HepG2 (cell line): ENCODE data around the gene TPD52L2. TPM values are rescaled to one million over a fixed set of nuclear protein-coding genes. Genes with fewer than 3 reads are reported as not detected.

Source experiments
- FOSL1 ChIP-seq: sonication (generic); formaldehyde crosslinking; IDR thresholded peaks from 2 replicates; pipeline ENCODE4 v1.9.0; 2021; ENCODE audit warnings: missing genetic modification reagents, borderline replicate concordance
- FOXM1 ChIP-seq: sonication (generic); formaldehyde crosslinking; IDR thresholded peaks from 2 replicates; pipeline ENCODE4 v1.5.0; 2020; ENCODE audit warnings: missing genetic modification reagents
- IKZF4 ChIP-seq: sonication (generic); formaldehyde crosslinking; IDR thresholded peaks from 2 replicates; pipeline ENCODE4 v1.5.1; 2020; ENCODE audit warnings: borderline replicate concordance, mild to moderate bottlenecking, low read depth, missing genetic modification reagents; ENCODE audit errors: not compliant biosample characterization
- KLF16 ChIP-seq, 2 experiments: sonication (generic) in 1 of 2; formaldehyde crosslinking in 1 of 2; IDR thresholded peaks; 2 replicates each; pipeline versions ENCODE4 v1.6.1 to v1.8.0; 2016 to 2023; ENCODE audit warnings: missing genetic modification reagents in 2 of 2, missing compliant biosample characterization in 1 of 2
- MBD4 ChIP-seq: IDR thresholded peaks from 2 replicates; pipeline ENCODE4 v1.6.1; 2012; ENCODE audit warnings: low read length, inconsistent platforms, borderline replicate concordance
- MEIS2 ChIP-seq: sonication (generic); formaldehyde crosslinking; IDR thresholded peaks from 2 replicates; pipeline ENCODE4 v1.9.0; 2021; ENCODE audit warnings: mild to moderate bottlenecking, missing genetic modification reagents
- MTF2 ChIP-seq: sonication (generic); formaldehyde crosslinking; IDR thresholded peaks from 2 replicates; pipeline ENCODE4 v1.5.0; 2020; ENCODE audit warnings: missing genetic modification reagents, borderline replicate concordance
- SIX1 ChIP-seq: sonication (generic); formaldehyde crosslinking; IDR thresholded peaks from 2 replicates; pipeline ENCODE4 v1.4.0; 2020; ENCODE audit warnings: missing genetic modification reagents, borderline replicate concordance
- TMF1 ChIP-seq: sonication (generic); formaldehyde crosslinking; IDR thresholded peaks from 2 replicates; pipeline ENCODE4 v1.8.1; 2022; ENCODE audit warnings: low read depth, missing genetic modification reagents
- polyA plus RNA-seq, 8 experiments: library from polyadenylated mRNA; depleted of rRNA in 3 of 8; stranded (reverse) in 7 of 8; unstranded in 1 of 8; fragments of >200 nt; fragmentation: Illumina TruSeq in 4 of 8; extraction: Trizol in 4 of 8; gene quantifications; 2 replicates each; pipeline versions ENCODE4 v1.2.1 to v1.2.3, GENCODE V29; 2011 to 2016; ENCODE audit warnings: low read depth in 4 of 8, missing spikeins in 1 of 8, mixed read lengths in 1 of 8; ENCODE audit not compliant: insufficient read depth in 1 of 8
- total RNA-seq, 5 experiments: library from RNA; depleted of rRNA; stranded (reverse); fragments of >200 nt; fragmentation: Illumina TruSeq; extraction: Trizol; gene quantifications; 2 replicates each; pipeline ENCODE4 v1.2.3, GENCODE V29; 2016; ENCODE audit warnings: low read depth in 1 of 5
- TF ChIP-seq, protein P1 (sequence below), 2 experiments: fragments of 450-650 bp in 1 of 2; sonication (generic) in 1 of 2; formaldehyde crosslinking in 1 of 2; IDR thresholded peaks; 2 replicates each; pipeline versions ENCODE4 v1.6.1 to v1.8.0; 2016 to 2022; ENCODE audit warnings: antibody characterized with exemption in 1 of 2, mild to moderate bottlenecking in 1 of 2, missing genetic modification reagents in 1 of 2
- TF ChIP-seq, protein P2 (sequence below): sonication (generic); formaldehyde crosslinking; IDR thresholded peaks from 2 replicates; pipeline ENCODE4 v1.4.0; 2020; ENCODE audit warnings: mild to moderate bottlenecking, missing genetic modification reagents

TPD52L2 gene
- total and polyA plus RNA-seq, 2 of the 13 experiments (the other 11 are each of a cell fraction or from before 2014, with no cell fraction given): 156 to 184 TPM

DNA sequence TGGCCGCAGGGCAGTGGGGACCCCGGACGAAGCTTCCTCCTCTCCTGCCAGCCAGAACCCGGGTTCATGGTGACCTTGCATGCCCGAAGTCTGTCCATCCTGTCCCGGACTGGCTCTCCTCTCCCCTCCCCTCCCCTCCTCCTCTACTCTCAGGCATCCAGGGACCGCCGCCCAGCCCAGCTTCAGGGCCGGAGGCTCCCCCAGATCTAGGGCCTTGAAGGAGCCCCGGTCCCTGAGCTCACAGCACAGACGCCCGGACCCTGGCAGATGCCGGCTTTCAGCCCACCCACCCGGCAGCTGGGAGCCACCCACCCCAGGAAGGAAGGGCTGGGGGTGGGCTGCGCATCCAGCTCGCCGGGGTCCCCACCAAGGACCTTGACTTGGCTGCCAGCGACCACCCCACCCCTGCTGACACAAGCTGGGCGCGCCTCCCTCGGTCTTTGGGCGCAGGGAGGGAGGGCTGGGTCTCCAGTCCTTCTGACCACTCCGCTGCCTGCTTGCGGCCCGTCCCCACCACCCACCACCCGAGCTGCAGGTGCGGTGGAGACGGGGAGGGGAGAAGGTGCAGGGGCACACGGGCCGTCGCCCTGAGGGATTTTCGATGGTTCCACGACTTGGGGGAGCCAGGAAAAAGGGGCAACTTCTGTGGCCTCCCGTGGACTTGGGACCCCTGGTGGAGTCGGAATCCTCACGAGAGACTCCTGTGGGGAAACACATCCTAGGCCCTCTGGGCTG, 9.5 kb upstream of the TPD52L2 start (continued):
- TF ChIP-seq, protein P1, sequence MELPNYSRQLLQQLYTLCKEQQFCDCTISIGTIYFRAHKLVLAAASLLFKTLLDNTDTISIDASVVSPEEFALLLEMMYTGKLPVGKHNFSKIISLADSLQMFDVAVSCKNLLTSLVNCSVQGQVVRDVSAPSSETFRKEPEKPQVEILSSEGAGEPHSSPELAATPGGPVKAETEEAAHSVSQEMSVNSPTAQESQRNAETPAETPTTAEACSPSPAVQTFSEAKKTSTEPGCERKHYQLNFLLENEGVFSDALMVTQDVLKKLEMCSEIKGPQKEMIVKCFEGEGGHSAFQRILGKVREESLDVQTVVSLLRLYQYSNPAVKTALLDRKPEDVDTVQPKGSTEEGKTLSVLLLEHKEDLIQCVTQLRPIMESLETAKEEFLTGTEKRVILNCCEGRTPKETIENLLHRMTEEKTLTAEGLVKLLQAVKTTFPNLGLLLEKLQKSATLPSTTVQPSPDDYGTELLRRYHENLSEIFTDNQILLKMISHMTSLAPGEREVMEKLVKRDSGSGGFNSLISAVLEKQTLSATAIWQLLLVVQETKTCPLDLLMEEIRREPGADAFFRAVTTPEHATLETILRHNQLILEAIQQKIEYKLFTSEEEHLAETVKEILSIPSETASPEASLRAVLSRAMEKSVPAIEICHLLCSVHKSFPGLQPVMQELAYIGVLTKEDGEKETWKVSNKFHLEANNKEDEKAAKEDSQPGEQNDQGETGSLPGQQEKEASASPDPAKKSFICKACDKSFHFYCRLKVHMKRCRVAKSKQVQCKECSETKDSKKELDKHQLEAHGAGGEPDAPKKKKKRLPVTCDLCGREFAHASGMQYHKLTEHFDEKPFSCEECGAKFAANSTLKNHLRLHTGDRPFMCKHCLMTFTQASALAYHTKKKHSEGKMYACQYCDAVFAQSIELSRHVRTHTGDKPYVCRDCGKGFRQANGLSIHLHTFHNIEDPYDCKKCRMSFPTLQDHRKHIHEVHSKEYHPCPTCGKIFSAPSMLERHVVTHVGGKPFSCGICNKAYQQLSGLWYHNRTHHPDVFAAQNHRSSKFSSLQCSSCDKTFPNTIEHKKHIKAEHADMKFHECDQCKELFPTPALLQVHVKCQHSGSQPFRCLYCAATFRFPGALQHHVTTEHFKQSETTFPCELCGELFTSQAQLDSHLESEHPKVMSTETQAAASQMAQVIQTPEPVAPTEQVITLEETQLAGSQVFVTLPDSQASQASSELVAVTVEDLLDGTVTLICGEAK (IDR thresholded peaks at IDR 0.05): no peak
- TF ChIP-seq, protein P1 (CRISPR knock-in tag; IDR thresholded peaks at IDR 0.05): peak; percentile 42; the same call in 1 of the 2 replicates
- TF ChIP-seq MTF2 (CRISPR knock-in tag): peak; percentile 78; the same call in 1 of the 2 replicates
- no peak for TF ChIP-seq FOXM1 (CRISPR knock-in tag)
- no peak for TF ChIP-seq FOSL1 (CRISPR knock-in tag)
- 0 out of 4 replicates have a peak, but pooled peaks of 1 of the 2 experiments have one; percentile 6 for TF ChIP-seq KLF16 (CRISPR knock-in tag; IDR thresholded peaks at IDR 0.05)
- TF ChIP-seq MEIS2: no peak
- TF ChIP-seq, protein P2, sequence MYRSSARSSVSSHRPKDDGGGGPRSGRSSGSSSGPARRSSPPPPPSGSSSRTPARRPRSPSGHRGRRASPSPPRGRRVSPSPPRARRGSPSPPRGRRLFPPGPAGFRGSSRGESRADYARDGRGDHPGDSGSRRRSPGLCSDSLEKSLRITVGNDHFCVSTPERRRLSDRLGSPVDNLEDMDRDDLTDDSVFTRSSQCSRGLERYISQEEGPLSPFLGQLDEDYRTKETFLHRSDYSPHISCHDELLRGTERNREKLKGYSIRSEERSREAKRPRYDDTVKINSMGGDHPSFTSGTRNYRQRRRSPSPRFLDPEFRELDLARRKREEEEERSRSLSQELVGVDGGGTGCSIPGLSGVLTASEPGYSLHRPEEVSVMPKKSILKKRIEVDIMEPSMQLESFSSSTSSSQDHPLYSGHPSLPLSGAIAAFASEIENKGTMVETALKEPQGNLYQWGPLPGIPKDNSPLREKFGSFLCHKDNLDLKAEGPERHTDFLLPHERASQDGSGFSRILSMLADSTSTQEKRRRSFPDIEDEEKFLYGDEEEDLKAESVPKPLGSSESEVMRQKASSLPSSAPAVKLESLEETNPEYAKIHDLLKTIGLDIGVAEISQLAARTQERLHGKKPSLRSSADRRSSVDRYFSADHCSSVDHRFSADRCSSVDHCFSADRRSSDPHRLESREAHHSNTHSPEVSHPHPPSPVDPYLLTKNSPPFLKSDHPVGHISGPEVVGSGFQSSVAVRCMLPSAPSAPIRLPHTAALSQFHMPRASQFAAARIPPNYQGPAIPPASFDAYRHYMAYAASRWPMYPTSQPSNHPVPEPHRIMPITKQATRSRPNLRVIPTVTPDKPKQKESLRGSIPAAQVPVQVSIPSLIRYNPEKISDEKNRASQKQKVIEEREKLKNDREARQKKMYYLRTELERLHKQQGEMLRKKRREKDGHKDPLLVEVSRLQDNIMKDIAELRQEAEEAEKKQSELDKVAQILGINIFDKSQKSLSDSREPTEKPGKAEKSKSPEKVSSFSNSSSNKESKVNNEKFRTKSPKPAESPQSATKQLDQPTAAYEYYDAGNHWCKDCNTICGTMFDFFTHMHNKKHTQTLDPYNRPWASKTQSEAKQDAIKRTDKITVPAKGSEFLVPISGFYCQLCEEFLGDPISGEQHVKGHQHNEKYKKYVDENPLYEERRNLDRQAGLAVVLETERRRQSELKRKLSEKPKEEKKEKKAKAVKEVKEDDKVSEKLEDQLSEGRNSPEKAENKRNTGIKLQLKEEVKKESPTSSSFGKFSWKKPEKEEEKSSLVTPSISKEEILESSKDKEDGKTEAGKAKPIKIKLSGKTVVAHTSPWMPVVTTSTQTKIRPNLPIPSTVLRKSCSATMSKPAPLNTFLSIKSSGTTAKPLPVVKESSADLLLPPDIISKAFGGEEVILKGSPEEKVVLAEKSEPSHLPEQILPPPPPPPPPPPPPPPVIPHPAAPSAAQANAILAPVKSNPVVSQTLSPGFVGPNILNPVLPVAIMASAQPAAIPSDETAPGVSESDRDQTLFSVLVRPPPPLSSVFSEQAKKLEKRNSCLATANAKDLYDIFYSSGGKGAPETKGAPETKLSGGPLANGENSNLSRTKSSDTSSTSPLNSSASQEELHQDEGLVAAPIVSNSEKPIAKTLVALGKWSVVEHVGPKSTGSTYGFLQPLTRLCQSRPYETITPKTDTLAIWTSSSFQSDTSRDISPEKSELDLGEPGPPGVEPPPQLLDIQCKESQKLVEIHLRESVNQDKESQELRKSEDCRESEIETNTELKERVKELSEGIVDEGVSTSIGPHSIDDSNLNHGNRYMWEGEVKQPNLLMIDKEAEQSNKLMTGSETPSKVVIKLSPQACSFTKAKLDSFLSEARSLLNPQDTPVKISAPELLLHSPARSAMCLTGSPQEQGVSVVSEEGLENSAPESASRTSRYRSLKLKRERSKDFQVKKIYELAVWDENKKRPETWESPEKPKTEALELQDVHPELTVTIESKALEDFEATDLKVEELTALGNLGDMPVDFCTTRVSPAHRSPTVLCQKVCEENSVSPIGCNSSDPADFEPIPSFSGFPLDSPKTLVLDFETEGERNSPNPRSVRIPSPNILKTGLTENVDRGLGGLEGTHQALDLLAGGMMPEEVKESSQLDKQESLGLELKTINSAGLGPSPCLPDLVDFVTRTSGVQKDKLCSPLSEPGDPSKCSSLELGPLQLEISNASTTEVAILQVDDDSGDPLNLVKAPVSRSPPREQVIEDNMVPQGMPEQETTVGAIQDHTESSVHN: peak; percentile 4; the same call in 1 of the 2 replicates
- no peak for TF ChIP-seq SIX1 (CRISPR knock-in tag)
- TF ChIP-seq MBD4: no peak
- no peak for TF ChIP-seq TMF1 (CRISPR knock-in tag)
- no peak for TF ChIP-seq IKZF4 (CRISPR knock-in tag)
